ENCODE data around the gene PRDM16.

Gene PRDM16

DNA sequence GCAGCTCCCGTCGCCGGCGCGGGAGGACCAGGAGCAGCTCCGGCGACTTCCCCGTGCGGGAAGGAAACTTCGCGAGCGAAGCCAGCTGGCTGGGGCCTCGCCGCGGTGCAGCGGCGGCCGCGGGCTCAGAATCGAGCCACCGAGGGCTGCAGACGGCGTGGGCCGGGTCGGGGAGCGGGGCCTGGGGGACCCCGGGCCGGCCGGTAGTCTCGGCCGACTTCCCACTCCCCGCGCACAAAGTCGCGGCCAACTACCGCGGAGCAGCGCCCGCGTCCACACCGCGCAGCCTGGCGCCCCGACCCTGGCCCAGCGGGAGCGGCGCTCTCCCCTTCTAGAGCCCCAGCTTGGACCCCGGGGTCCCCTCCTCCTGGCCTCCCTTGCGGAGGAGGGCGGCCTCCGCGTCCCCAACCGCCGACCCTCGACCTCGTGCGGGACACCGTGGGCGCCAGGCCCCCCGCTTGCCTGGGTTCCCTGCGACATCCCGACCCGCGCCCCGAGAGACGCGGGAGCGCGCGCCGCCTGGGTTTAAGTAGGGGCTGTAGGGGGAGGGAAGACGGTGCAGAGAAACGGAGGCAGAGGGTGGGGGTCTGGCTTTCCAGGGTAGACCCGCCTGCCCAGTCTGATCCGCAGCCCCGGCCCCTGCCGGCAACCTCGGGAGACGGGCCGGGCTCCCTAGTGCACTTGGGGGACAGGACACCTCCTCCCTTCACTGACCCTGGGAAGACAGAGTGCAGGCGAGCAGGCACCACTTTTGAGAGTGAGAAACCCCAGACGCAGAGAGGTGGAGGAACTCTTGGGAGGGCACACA, 4.7 kb downstream of the PRDM16 start:
- peaks cover 33% of the 10 kb centered on the region for H3K79me1 ChIP-seq (ENCODE audit: low read depth, low read length)
- peaks cover 0 to 42% of the 10 kb centered on the region in 2 donors for H3K4me1 ChIP-seq (ENCODE audit: control insufficient read depth in 2 of 2, insufficient read depth in 1 of 2, low read depth in 1 of 2, low read length in 2 of 2)
- H3K9ac ChIP-seq (ENCODE audit: low read depth, low read length, poor library complexity) = peak overlapping the region; percentile 88
- H3K14ac ChIP-seq (ENCODE audit: low read length) = peak overlapping the region; percentile 94
- H4K91ac ChIP-seq (ENCODE audit: low read depth, low read length, poor library complexity) = peak overlapping the region; percentile 72
- peak overlapping the region; percentile 65 for H3K23ac ChIP-seq (ENCODE audit: low read depth, low read length, poor library complexity)
- peak overlapping the region; percentile 100 for H2AK5ac ChIP-seq (ENCODE audit: low read depth, low read length)
- WGBS, 2 donors (ENCODE audit: extremely low coverage in 2 of 2, insufficient read length in 2 of 2, insufficient replicate concordance in 1 of 2) = no CpG with 5 or more reads among the region's 82 CpGs
- DNase-seq (ENCODE audit: low spot score) = no peak
- H3K36me3 ChIP-seq (replicated peaks in 1 of 2; ENCODE audit: control insufficient read depth in 2 of 2, insufficient read depth in 2 of 2, low read length in 2 of 2) = no peaks in the 10 kb centered on the region
- H3K27ac ChIP-seq (replicated peaks; ENCODE audit: low read length) = no peak overlapping the region
- H3K18ac ChIP-seq (ENCODE audit: low read length) = peak overlapping the region; percentile 99
- H3K4me3 ChIP-seq (ENCODE audit: low read length in 2 of 2) = peak overlapping the region in 1 of 2 donors; percentile 69
- H2BK12ac ChIP-seq (ENCODE audit: low read length) = peak overlapping the region; percentile 94
- no peak overlapping the region for H2AFZ ChIP-seq (ENCODE audit: low read length)
- peak overlapping the region; percentile 91 for H2BK120ac ChIP-seq (ENCODE audit: low read depth, low read length)
- H3K27me3 ChIP-seq (ENCODE audit: control insufficient read depth in 3 of 3, insufficient read depth in 3 of 3, low read depth in 1 of 3, low read length in 3 of 3) = peaks cover 20 to 93% (median 49%) of the 10 kb centered on the region in 3 experiments
- H3K4ac ChIP-seq (ENCODE audit: low read length) = peak overlapping the region; percentile 93
- H4K8ac ChIP-seq (ENCODE audit: low read depth, low read length) = no peak overlapping the region
- no peaks in the 10 kb centered on the region for H3K9me3 ChIP-seq (replicated peaks in 1 of 2; ENCODE audit: control insufficient read depth in 2 of 2, insufficient read depth in 1 of 2, low read depth in 1 of 2, low read length in 2 of 2)
- peak overlapping the region; percentile 89 for H3K4me2 ChIP-seq (ENCODE audit: insufficient read depth, low read length, poor library complexity, severe bottlenecking)
- peak overlapping the region; percentile 99 for H2BK15ac ChIP-seq (ENCODE audit: low read length)
- H2BK5ac ChIP-seq (ENCODE audit: low read length) = peak overlapping the region; percentile 93

DNA sequence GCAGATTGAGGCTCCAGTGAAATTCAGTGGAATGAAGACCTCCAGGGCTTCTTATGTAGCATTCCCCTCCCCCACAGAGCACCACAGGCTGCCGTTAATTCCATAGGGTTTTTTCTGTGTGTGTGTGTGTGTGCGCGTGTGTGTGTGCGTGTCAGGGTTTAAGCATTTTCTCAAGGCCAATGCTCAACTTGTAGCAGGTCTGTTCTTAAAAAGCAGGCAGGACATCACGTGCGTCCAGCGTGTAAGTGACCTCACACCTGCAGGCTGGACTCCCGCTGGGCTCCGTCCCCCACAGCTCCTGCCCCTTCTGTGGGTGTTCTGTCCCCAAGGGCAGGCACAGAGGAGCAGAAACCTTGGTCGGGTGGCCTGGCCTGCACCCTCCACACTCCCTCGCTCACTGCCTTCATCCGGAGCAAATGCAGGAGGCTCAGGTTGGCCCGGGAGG, 5.3 kb downstream of the PRDM16 start:
- Histone ChIP-seq H3K4me1 (ENCODE audit: control insufficient read depth in 2 of 2, insufficient read depth in 1 of 2, low read depth in 1 of 2, low read length in 2 of 2) (peaks cover 0 to 42% of the 10 kb centered on the region in 2 donors), H3K18ac (ENCODE audit: low read length) (peak overlapping the region; percentile 99), H2BK5ac (ENCODE audit: low read length) (peak overlapping the region; percentile 7), H4K91ac (ENCODE audit: low read depth, low read length, poor library complexity) (no peak overlapping the region), H3K9me3 (replicated peaks in 1 of 2; ENCODE audit: control insufficient read depth in 2 of 2, insufficient read depth in 1 of 2, low read depth in 1 of 2, low read length in 2 of 2) (no peaks in the 10 kb centered on the region), H3K23ac (ENCODE audit: low read depth, low read length, poor library complexity) (peak overlapping the region; percentile 11), H2BK15ac (ENCODE audit: low read length) (peak overlapping the region; percentile 99), H2BK12ac (ENCODE audit: low read length) (no peak overlapping the region), H3K27ac (replicated peaks; ENCODE audit: low read length) (no peak overlapping the region), H3K9ac (ENCODE audit: low read depth, low read length, poor library complexity) (no peak overlapping the region), H3K4me2 (ENCODE audit: insufficient read depth, low read length, poor library complexity, severe bottlenecking) (peak overlapping the region; percentile 89), H2BK120ac (ENCODE audit: low read depth, low read length) (peak overlapping the region; percentile 91), H2AK5ac (ENCODE audit: low read depth, low read length) (peak overlapping the region; percentile 100), H3K27me3 (ENCODE audit: control insufficient read depth in 3 of 3, insufficient read depth in 3 of 3, low read depth in 1 of 3, low read length in 3 of 3) (peaks cover 20 to 95% (median 49%) of the 10 kb centered on the region in 3 experiments), H4K8ac (ENCODE audit: low read depth, low read length) (no peak overlapping the region), H2AFZ (ENCODE audit: low read length) (no peak overlapping the region), H3K79me1 (ENCODE audit: low read depth, low read length) (peaks cover 33% of the 10 kb centered on the region), H3K36me3 (replicated peaks in 1 of 2; ENCODE audit: control insufficient read depth in 2 of 2, insufficient read depth in 2 of 2, low read length in 2 of 2) (no peaks in the 10 kb centered on the region), H3K4ac (ENCODE audit: low read length) (peak overlapping the region; percentile 5), H3K14ac (ENCODE audit: low read length) (peak overlapping the region; percentile 94), H3K4me3 (ENCODE audit: low read length in 2 of 2) (no peak overlapping the region)
- no CpG with 5 or more reads among the region's 13 CpGs for WGBS, 2 donors (ENCODE audit: extremely low coverage in 2 of 2, insufficient read length in 2 of 2, insufficient replicate concordance in 1 of 2)
- no peak for DNase-seq (ENCODE audit: low spot score)

GRCh38 chr1:3074800-3075199, 5.8 kb downstream of the PRDM16 start:
- Histone ChIP-seq H3K4me1 (ENCODE audit: control insufficient read depth in 2 of 2, insufficient read depth in 1 of 2, low read depth in 1 of 2, low read length in 2 of 2) (peaks cover 0 to 45% of the 10 kb centered on the region in 2 donors), H2BK5ac (ENCODE audit: low read length) (peak overlapping the region; percentile 7), H3K9ac (ENCODE audit: low read depth, low read length, poor library complexity) (peak overlapping the region; percentile 67), H2AK5ac (ENCODE audit: low read depth, low read length) (peak overlapping the region; percentile 100), H3K14ac (ENCODE audit: low read length) (peak overlapping the region; percentile 63), H3K23ac (ENCODE audit: low read depth, low read length, poor library complexity) (peak overlapping the region; percentile 11), H3K79me1 (ENCODE audit: low read depth, low read length) (peaks cover 33% of the 10 kb centered on the region), H3K27ac (replicated peaks; ENCODE audit: low read length) (no peak overlapping the region), H3K4ac (ENCODE audit: low read length) (peak overlapping the region; percentile 5), H2AFZ (ENCODE audit: low read length) (no peak overlapping the region), H3K36me3 (replicated peaks in 1 of 2; ENCODE audit: control insufficient read depth in 2 of 2, insufficient read depth in 2 of 2, low read length in 2 of 2) (no peaks in the 10 kb centered on the region), H3K4me3 (ENCODE audit: low read length in 2 of 2) (no peak overlapping the region), H2BK12ac (ENCODE audit: low read length) (no peak overlapping the region), H4K8ac (ENCODE audit: low read depth, low read length) (no peak overlapping the region), H3K27me3 (ENCODE audit: control insufficient read depth in 3 of 3, insufficient read depth in 3 of 3, low read depth in 1 of 3, low read length in 3 of 3) (peaks cover 20 to 97% (median 49%) of the 10 kb centered on the region in 3 experiments), H2BK120ac (ENCODE audit: low read depth, low read length) (peak overlapping the region; percentile 87), H4K91ac (ENCODE audit: low read depth, low read length, poor library complexity) (peak overlapping the region; percentile 65), H2BK15ac (ENCODE audit: low read length) (peak overlapping the region; percentile 99), H3K4me2 (ENCODE audit: insufficient read depth, low read length, poor library complexity, severe bottlenecking) (no peak overlapping the region), H3K18ac (ENCODE audit: low read length) (peak overlapping the region; percentile 94), H3K9me3 (replicated peaks in 1 of 2; ENCODE audit: control insufficient read depth in 2 of 2, insufficient read depth in 1 of 2, low read depth in 1 of 2, low read length in 2 of 2) (no peaks in the 10 kb centered on the region)
- no peak for DNase-seq (ENCODE audit: low spot score)
- no CpG with 5 or more reads among the region's 12 CpGs for WGBS, 2 donors (ENCODE audit: extremely low coverage in 2 of 2, insufficient read length in 2 of 2, insufficient replicate concordance in 1 of 2)

- Histone ChIP-seq H2BK120ac (ENCODE audit: low read depth, low read length) (peak overlapping the region; percentile 54), H2AK5ac (ENCODE audit: low read depth, low read length) (peak overlapping the region; percentile 86), H3K4me1 (ENCODE audit: control insufficient read depth in 2 of 2, insufficient read depth in 1 of 2, low read depth in 1 of 2, low read length in 2 of 2) (peaks cover 0 to 43% of the 10 kb centered on the region in 2 donors), H3K14ac (ENCODE audit: low read length) (peak overlapping the region; percentile 94), H3K27me3 (ENCODE audit: control insufficient read depth in 3 of 3, insufficient read depth in 3 of 3, low read depth in 1 of 3, low read length in 3 of 3) (peaks cover 20 to 95% (median 45%) of the 10 kb centered on the region in 3 experiments), H2AFZ (ENCODE audit: low read length) (no peak overlapping the region), H3K9me3 (replicated peaks in 1 of 2; ENCODE audit: control insufficient read depth in 2 of 2, insufficient read depth in 1 of 2, low read depth in 1 of 2, low read length in 2 of 2) (no peaks in the 10 kb centered on the region), H4K91ac (ENCODE audit: low read depth, low read length, poor library complexity) (no peak overlapping the region), H3K36me3 (replicated peaks in 1 of 2; ENCODE audit: control insufficient read depth in 2 of 2, insufficient read depth in 2 of 2, low read length in 2 of 2) (no peaks in the 10 kb centered on the region), H3K4me2 (ENCODE audit: insufficient read depth, low read length, poor library complexity, severe bottlenecking) (no peak overlapping the region), H2BK15ac (ENCODE audit: low read length) (peak overlapping the region; percentile 87), H3K9ac (ENCODE audit: low read depth, low read length, poor library complexity) (peak overlapping the region; percentile 72), H3K27ac (replicated peaks; ENCODE audit: low read length) (no peak overlapping the region), H3K18ac (ENCODE audit: low read length) (peak overlapping the region; percentile 91), H2BK12ac (ENCODE audit: low read length) (peak overlapping the region; percentile 99), H3K79me1 (ENCODE audit: low read depth, low read length) (peaks cover 32% of the 10 kb centered on the region), H2BK5ac (ENCODE audit: low read length) (peak overlapping the region; percentile 76), H4K8ac (ENCODE audit: low read depth, low read length) (no peak overlapping the region), H3K4me3 (ENCODE audit: low read length in 2 of 2) (peak overlapping the region in 1 of 2 donors; percentile 5), H3K4ac (ENCODE audit: low read length) (peak overlapping the region; percentile 46), H3K23ac (ENCODE audit: low read depth, low read length, poor library complexity) (peak overlapping the region; percentile 96)
- WGBS, 2 donors (ENCODE audit: extremely low coverage in 2 of 2, insufficient read length in 2 of 2, insufficient replicate concordance in 1 of 2) = no CpG with 5 or more reads among the region's 36 CpGs
- no peak for DNase-seq (ENCODE audit: low spot score)
Measured at GRCh38 chr1:3075666-3076362, 6.8 kb downstream of the PRDM16 start.

Data from neuronal stem cell (in vitro differentiated cells).